HG02759 (cell line): ENCODE results near the gene EML5.
"Not testable (repeated sequence)": the region's sequence is repeated elsewhere in the genome, so short reads cannot be mapped to it uniquely, and the experiment has no call there.

Experiments used
- ATAC-seq: cut with Tn5 transposase; IDR thresholded peaks from one replicate; pipeline ENCODE4 v1.9.1; 2021; ENCODE audit warnings: mild to moderate bottlenecking, moderate library complexity; ENCODE audit not compliant: unreplicated experiment

EML5 gene

DNA sequence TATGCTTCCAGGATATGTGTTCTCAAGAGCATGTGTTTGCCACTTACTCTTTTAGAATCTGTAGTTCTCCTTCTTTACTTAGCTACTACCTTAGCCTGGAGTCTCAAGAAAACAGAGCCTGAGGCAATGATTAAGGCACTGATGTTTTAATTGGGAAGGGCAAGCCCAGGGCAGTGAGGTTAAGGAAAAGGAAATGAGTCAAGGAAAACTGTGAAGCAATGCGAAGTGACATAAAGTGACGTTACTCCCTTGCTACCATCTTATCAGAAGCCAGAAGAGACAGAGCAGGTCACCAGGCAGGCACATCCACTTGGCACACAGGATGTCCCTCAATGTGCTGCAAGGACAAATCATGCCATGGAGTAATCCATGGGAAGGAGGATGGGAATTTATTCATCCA, 11.3 kb upstream of the EML5 start:
- ATAC-seq, result no peak

DNA sequence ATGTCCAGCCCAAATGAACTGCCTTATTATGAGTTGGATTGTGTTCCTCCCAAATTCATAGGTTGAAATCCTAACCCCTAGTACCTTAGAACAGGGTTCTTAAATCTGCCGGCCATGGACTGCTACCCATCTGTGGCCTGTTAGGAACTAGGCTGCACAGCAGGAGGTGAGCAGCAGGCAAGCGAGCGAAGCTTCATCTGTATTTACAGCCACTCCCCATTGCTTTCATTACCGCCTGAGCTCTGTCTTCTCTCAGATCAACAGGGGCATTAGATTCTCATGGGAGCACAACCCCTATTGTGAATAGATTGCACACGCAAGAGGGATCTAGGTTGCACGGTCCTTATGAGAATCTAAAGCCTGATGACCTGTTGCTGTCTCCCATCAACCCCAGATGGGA, 9.8 kb upstream of the EML5 start:
- no peak for ATAC-seq

DNA sequence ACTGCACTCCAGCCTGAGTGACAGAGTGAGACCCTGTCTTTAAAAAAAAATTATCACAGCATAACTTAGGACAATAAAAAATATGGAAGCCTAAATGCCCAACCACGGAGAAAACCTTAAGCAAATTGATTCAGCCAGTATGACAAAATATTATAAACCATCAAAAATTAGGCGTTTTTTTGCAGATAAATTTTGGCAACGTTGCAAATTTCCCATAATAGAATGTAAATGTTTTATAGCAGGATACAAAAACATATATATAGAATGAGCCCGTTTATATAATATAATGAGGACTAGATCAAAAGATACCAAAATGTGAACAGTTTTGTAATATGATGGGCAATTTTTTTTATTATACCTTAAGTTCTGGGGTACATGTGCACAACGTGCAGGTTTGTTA, 6.8 kb upstream of the EML5 start:
- no peak for ATAC-seq

DNA sequence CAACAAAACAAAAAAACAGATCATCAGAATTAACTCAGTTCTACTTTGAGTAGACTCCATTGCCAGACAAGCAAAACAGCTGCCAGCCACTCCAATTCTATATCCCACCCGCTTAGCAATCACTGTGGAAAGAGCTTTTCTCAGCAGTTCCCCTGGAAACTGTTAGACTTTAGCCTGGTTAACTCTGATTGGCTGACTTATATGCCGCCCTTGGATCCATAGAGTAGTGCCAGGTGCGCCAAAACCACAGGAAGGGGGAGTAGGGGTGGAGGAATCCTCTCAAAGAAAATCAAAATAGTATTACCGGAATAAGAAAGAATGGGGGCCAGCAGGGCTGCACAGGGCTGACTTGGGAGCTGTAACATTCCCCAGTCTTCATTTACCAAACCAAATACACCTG, 5.4 kb upstream of the EML5 start:
- no peak for ATAC-seq

DNA sequence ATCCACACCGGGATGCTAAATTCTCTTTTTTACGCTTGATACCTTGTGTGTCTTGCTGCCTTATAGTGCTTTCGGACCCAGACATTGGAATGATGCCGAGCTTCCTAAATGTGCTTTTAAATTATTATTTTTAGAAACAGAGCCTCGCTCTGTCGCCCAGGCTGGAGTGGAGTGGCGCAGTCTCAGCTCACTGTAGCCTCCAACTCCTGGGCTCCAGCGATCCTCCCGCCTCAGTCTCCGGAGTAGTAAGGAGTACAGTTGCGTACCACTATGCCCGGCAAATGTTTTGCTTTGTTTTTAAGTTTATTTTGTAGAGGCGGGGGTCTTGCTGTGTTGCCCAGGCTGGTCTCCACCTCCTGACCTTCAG, 489 bp upstream of the EML5 start:
- no peak for ATAC-seq

DNA sequence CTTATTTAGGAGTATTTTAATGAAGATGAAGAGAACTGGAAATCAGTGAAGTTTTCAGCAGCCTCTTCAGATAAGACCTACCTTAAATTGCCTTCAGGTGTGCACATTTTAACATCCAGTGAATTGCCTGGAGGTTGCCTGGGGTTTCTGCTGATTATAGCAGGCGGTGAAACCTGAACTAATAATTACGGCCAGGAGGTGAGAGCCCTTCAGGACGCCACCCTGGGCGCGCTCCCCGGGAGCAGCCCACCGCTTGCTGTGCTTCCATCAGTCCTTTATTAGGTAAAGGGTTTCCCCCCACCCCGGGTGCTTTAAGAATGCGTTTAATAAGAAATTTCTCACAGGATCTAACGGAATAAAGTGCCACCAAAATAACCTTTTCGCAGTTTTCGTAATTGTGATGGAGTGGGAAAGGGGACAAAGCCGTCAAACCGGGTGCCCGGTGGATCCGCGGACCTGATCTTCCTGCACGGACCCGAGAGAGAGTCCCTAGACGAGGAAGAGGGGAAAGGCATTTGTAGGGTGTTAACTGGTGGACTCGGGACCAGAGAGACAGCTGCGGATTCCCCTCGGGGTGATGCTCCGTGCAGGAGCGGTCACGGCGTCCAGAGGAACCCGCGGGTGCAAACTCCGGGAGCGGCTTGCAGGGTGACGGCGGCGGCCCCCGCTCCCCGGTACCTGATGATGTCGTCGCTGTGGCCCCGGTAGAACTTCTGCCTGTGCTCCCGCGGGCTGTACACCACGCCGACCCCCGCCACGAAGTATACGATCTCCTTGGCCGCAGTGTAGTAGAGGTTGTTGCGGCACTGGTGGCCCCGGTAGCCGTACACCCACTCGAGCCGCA, 902 bp downstream of the EML5 start:
- no peak for ATAC-seq

DNA sequence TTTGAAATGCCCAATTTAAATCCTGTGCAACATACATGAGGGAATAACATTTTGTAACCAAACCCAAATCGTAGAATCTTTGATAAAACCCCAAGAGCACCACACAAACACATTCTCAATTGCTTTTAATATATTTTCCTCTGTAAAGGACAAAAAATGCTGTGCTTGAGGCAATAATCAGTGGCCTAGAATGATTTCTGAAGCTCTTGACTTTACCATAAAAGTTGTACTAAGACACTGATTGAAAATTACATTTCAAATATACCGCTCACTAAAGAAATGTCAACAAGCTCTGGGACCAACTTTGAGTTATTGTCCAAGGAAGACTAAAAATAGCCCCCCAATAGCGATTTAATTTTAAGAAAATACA, 1.5 kb downstream of the EML5 start:
- ATAC-seq, result no peak

DNA sequence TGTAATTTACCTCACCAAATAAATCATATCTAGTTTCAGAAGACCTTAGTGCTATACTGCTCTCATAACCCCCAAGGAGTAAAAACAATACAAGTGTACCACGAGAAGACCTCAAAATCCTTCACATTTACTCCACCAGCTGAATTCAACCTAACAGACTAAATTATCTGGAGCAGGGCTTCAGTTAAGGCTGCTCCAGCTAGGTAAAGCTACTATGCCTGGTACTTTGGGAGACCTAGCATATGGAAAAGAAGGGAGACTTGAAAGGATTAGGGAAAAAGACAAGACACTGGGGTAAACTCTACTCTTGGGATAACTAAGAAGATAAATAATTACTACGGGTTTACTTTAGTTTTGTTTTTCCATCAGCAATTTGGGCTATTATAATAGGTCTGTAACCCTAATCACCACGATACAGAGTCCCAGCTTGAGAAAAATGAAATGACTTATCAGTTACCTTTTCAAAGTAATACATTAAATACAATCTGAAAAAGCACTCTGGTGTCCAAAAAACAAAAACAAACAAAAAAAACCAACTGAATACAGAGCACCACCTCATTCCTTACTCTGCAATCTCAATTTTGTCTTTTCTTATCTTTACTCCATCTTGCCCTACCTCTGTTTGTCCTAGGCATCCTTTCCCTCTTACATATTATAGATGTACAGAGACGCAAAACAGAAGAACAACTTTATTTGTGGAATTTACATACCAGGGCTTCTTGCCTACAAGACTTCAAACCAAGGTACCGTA, 2.1 kb downstream of the EML5 start:
- no peak for ATAC-seq

DNA sequence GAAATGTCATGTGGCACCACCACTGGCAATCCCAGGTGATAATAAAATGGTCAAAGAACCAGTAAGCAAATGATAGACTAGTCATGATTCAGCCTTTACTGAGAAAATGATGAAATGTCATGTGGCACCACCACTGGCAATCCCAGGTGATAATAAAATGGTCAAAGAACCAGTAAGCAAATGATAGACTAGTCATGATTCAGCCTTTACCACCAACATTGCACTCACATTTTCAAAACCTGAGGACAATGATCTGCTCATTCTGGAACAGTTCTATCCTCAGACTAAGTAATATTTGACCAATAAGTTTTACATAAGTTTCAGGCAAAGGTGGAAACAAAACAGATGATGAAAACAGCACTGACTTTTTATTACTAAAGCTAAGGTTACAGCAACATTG, 3.2 kb downstream of the EML5 start:
- not testable (repeated sequence) for ATAC-seq

DNA sequence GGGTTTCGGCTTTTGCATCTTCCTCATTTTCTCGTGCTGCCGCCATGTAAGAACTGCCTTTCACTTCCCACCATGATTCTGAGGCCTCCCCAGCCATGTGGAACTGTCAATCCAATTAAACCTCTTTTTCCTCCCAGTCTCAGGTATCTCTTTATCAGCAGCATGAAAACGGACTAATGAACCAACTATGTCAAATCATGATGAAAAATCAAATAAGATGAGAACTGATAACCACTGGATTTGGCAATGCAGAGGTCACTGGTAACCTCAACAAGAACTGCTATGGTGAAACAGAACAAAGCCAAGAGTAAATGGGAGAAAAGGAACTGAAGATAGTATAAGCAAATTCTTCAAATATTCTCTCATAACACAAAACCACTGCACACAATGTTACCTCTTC, 6.0 kb downstream of the EML5 start:
- ATAC-seq, result no peak

DNA sequence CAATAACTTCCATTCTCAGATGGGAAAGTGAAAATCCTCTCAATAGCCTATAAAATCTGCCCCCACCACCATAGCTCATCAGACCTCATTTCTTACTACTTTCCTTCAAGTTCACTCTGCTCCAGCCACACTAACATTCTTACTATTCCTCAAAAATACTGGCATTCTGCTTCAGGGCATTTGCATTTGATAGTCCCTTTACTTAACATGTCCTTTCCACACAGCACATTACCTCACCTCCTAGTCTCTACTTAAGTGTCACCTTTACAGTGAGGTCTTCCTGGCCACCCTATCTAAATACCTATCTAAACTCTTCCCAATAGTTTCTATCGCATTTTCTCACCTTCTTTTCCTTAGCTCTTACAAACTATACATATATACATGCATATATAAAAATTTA, 6.8 kb downstream of the EML5 start:
- no peak for ATAC-seq

DNA sequence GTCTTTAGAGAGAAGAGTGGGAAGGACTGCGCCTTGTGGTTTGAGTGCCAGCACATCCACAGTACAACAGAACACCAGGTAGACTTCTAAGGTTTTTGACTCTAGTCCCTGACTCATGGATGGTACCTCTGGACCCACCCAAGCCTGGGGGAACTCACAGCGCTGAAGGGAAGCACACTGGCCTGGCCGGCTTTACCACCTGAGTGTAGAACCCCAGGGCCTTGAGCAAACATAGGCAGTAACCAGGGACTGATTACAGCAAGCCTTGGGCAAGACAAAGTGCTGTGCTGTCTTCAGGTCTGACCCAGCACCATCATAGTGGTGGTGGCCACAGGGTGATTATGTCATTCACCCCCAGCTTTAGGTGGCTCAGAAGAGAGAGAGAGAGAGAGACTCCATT, 17.2 kb downstream of the EML5 start:
- no peak for ATAC-seq

DNA sequence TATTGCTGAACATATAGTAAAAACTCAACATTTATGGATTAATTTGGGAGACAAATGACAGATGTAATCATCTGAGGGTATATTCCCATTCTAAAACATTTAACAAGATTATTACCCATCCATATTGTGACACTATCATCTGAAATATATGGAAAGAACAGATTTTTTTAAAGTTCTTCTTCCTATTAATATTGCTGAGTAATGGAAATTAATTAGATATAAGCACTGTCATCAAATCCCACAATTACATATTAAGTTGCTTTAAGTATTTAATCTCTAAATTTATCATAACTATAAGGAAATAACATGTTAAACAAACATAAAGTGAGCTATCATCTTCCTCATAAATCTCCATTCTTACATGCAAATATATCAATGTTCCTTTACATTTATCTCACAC, 22.0 kb downstream of the EML5 start:
- no peak for ATAC-seq

DNA sequence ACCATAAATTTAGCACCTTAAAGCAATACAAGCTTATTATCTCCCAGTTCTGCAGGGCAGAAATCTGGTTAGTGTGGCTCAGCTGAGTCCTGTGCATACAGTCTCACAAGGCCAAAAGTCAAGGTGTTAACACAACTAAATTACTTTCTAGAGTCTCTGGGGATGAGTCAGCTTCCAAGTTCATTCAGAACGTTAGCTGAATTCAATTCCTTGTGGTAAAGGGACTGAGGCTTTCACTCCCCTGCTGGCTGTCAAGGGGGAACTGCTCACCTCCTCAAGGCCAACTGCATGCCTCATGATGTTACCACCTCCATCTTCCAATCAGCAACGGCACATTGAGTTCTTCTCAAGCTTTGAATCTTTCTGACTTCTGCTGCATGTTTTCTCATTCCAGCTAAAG, 27.6 kb downstream of the EML5 start:
- no peak for ATAC-seq

DNA sequence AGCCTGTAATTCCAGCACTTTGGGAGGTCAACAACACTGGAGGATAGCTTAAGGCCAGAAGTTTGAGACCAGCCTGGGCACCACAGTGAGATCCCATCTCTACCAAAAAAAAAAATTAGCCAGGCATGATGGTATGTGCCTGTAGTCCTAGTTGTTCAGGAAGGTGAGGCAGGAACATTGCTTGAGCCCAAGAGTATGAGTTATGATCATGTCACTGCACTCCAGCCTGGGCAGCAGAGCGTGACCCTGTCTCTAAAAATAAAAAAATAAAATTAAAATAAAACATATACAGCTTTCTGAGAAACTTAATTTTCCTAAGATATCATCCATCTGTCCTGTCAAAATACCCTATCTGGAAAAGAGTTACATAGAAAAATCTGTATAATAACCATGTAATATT, 38.9 kb downstream of the EML5 start:
- no peak for ATAC-seq

DNA sequence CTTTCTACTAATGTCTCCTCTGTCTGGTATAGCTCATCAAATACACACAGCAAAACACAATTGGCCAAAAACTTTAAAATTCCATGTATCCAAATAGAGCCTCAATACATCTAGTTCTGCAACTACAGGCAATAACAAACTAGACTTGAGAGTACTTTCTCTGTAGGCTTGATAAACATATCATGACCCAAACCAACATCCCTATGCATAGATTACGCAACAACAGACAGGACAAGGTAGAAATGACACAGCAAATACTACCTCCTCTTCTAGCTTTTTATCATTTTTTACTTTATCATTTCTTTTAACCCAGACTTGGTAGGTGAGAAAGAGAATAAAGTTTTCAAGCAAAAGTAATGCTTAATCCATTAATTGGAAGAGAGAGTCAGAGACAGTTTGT, 41.8 kb downstream of the EML5 start:
- ATAC-seq, result no peak

DNA sequence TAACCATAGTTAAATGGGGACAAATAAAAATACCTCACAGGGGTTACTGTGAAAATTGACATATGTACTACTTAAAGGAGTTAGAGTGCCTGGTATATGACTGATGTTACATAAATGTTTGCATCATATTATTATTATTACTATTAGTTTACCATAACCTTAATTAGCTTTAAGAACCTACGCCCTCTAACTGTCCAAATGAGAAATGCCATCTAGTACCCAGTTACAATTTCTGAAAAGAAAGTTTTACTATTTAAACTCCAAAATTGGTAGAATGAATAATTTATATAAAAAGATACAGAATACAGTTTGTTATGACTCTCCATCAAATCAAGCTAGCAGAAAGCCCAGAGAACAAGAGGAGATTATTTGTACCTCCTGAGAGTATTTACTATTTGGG, 42.3 kb downstream of the EML5 start:
- no peak for ATAC-seq

DNA sequence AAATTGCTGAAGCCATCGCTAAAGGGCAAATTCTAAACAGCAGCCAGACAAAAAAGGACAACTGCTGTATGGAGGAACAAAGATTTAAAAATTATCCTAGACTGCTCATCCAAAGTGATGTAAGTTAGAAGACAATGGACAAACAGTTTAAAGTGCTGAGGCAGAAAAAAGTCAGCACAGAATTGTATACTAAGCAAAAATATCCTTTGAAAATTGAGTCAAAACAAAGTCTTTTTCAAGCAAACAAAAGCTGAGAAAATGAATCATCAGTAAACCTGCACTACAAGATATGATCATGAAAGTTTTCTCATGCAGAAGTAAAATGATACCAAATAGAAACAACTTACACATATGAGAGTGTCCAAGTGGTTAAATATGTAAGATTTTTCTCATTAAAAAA, 43.6 kb downstream of the EML5 start:
- ATAC-seq, result no peak

DNA sequence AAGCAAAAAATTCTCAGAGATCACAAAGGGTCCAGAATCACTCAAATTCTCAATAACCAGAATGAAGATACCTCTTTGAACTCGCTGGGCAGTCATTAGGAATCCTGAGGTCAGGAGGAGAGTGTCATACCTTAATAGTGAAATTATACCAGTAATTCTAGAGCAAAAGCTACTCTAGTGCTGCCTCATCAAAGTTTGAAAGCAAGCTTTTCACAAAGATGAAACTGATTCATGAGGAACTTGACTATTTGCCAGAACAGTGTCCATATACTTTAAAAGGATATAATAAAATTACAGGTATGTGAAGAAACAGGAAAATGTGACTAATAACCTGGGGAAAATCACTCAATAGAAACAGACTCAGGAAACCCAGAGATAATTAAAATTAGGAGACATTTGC, 44.5 kb downstream of the EML5 start:
- no peak for ATAC-seq

DNA sequence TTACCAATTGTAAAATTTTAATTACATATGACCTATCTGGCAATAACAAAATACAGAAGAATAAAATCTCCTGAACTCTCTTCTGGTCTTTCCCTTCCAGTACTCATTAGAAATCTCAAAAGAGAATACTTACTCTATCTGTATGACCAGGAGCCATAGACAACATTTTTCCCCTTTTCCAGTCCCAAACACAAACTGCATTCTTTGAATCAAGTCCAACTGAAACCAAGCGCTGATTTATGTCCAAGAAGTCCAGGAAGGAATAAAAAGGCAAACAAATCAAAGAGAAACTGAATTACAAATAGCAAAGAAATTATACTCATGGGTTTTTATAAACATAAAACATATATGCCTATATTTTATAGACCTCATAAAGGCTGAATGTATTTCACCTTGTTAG, 46.7 kb downstream of the EML5 start:
- ATAC-seq, result no peak

DNA sequence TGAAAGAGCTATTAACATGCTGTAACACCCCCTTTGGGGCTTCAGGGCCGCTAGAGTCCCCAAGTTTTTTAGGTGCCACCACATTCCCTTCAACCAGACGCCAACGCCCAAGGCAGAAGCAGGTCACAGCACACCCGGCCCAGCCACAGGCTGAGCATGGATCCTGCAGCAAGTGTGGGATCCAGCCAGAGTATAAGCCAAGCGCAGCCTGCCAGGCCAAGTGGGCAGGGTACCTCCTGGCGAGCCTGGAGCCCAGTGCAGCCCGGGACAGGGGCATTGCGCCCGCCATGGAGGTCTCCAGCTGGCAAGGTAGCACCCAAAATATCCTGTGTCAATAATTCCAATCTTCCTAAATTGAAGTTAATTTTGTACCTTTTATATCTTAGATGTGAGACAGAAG, 55.5 kb downstream of the EML5 start:
- ATAC-seq, result no peak

DNA sequence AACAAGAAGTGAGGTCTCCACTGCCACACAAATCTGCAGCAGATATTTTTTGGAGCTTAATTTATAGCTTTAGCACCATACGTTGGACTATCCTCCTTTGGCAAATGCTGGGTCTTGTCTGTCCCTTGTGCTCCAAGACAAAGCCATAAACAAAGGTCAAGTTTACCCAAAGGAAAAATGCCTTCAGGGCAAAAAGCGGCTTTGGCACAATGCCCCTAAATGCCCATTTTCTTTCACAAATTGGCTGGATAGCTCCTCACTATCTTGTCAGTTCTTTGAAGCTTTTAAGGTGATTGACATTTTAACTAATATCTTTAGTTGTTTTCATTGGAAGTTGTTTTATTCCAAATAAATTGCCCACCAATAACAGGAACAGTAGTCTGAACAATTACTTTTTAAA, 59.6 kb downstream of the EML5 start:
- no peak for ATAC-seq

DNA sequence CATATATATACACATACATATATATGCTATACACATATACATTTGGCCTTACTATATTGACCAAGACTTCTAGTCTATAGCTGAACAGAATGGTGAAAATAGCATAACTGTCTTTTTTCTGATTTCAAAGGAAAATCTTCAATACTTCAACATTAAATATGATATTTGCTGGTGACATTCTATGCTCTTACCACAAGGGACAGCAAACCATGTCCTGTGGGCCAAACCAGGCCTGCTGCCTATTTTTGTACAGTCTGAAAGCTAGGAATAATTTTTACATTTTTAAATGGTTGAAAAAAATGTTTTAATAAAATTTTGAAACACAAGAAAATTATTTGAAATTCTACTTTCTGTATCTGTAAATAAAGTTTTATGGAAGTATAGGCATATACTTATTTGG, 63.6 kb downstream of the EML5 start:
- ATAC-seq, result no peak
